RWPE1 (cell line): ENCODE results near the gene SHROOM3.

Source experiments
- CTCF ChIA-PET: fragments of 350-600 bp; sonication (Branson Sonifier 250); formaldehyde crosslinking; extraction: SDS; loops from one replicate; lab custom pipeline; 2021; lab: Yijun Ruan, JAX
- POLR2A ChIA-PET: fragments of 400-600 bp; formaldehyde crosslinking; extraction: SDS; loops from one replicate; lab custom pipeline; 2020; ENCODE audit warnings: antibody characterized with exemption; ENCODE audit not compliant: low non-redundant PET; lab: Yijun Ruan, JAX
- DNase-seq: peaks from one replicate; pipeline ENCODE4 v3.0.0; 2012; ENCODE audit warnings: low spot score
- H3K27ac ChIP-seq: fragments of 450-650 bp; 2 replicates; pipeline ENCODE4 v1.5.1; 2017
- CTCF ChIP-seq: fragments of 450-650 bp; conservative IDR thresholded peaks from 2 replicates; pipeline ENCODE4 v1.5.1; 2017; ENCODE audit warnings: low read depth, mild to moderate bottlenecking

SHROOM3 gene

DNA sequence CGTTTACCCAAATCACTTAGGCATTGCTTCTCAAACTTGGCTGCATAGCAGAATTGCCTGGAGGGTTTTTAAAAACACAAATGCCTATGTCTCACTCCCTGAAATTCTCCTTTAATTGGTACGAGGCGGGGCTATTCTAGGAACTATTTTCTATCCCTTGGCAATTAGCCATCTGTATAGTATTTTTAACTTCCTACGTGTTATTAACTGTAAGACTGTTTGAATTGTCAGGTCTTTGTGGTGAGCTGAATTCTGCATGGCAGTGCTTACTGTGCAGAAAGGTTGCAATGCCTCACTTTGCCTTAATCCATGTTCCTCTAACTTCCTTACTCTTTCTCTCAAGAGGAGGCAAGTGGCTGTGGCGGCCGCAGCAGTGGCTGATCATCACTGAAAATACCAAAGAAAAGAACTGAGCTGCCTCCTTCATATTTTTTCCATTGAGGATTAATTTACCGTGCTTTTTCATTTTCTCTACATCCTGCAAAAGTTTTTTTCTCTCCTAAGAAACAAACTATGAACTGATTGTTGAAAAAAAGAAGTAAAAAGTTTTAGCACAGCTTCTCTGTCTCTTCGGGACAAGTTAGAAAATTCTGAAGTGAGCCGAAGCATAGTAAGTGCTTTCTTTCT lies at the start of gene SHROOM3:
TSS of gene SHROOM3 (plus strand) at position 329 of the 627 bp plus-strand sequence. CDS start 824 bp downstream, outside the sequence.
- no peak for TF ChIP-seq CTCF
- no peak within 1 kb of the TSS for H3K27ac ChIP-seq

DNA sequence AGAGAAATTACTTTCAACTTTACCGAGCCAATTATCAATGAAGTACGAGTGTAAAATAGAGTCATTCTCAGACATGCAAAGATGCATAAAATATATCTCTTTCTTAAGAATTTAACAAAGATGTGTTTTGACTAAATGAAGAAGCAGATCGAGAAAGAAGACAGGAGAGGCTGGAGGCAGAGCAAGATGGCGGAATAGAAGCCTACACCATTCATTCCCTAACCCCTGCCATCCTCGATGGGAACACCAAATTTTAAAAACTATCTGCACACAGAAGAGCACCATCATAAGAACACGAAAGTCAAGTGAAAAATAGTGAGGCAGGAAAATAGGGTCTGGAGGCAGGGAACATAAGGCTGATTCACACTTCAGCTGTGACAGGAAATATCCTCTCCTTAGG lies 49.1 kb upstream of the SHROOM3 start:
- CTCF ChIA-PET: no interaction called here
- POLR2A ChIA-PET: no interaction called here

More for the DNA sequence above, at the start of gene SHROOM3:
- CTCF ChIA-PET: no interaction called here
- POLR2A ChIA-PET: no interaction called here
- peak; percentile 36 for DNase-seq

DNA sequence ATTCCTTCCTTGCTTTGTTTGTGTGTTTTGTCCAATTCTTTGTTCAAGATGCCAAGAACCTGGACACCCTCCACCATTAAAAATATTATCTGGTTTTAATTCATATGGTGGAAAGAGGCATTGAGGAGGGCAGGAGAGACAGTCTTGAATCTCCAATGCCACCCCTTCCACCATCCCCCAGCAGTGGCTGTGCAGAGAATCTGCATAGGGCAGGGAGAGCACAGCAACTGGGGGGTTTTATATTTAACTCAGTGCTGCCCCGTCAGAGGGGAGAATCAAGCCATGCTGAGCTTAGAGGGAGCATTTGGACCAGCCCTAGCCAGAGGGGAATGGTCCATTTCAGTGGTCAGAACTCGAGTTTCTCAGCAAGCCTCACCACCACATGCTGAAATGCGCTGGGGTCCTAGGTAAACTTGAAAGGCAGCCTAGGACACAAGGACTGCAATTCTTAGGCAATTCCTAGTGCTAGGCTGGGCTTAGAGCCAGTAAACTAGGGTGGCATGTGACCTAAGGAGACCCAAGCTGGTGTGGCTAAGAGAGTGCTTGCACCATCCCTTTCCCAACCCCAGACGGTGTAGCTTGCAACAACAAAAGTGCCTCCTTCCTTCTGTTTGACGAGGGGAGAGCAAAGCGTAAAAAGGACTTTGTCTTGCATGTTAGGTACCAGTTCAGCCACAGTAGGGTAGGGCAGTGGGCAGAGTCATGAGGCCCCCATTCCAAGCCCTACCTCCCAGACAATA lies 48.3 kb upstream of the SHROOM3 start:
- CTCF ChIA-PET: interaction anchor here (0.6 kb wide), 1 partner anchor 64 kb away, joined by 3 read pairs; no protein-coding TSS in a partner anchor
- no peak overlapping the region for H3K27ac ChIP-seq
- DNase-seq: no peak
- POLR2A ChIA-PET: interaction anchor here (0.8 kb wide), 1 partner anchor 80 kb away, joined by 10 read pairs; no protein-coding TSS in a partner anchor
- no peak for TF ChIP-seq CTCF

More for the DNA sequence above, 49.1 kb upstream of the SHROOM3 start:
- H3K27ac ChIP-seq: no peak overlapping the region
- no peak for TF ChIP-seq CTCF
- DNase-seq: no peak

DNA sequence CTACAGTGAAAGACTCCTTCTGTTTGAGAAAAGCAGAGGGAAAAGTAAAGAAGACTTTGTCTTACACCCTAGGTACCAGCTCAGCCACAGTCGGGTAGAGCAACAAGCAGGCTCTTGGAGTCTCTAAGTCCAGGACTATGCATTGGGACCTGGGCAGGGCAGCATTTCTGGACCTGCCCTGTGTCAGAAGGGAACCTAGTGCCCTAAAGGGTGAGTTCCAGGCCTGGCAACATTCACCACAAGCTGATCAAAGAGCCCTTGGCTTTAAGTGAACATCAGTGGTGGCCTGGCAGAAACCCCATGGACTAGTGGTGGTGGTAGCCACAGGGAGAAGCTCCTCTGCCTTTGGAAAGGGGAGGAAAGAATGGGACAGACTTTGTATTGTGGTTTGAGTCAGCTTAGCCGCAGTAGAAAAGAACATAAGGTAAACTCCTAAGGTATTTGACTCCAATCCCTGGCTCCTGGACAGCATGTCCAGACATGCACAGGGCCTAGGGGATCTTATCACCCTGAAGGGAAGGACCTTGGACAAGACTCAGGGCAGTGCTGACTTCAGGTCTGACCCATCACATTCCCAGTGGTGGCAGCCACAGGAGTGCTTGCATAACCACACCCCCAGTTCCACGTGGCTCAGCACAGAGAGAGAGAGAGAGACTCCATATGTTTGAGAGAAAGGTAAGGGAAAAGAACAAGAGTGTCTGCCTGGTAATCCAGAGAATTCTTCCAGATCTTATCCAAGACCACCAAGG lies 46.7 kb upstream of the SHROOM3 start:
- peak; percentile 78 for DNase-seq
- peak overlapping the region; percentile 39 for H3K27ac ChIP-seq
- ChIA-PET POLR2A (interaction anchor here (0.8 kb wide), 1 partner anchor 664 kb away, joined by 3 read pairs; the partner anchor contains the start of gene USO1), CTCF (interaction anchor here (0.7 to 1.3 kb wide), 2 partner anchors 13 to 58 kb away, joined by 3 to 6 read pairs; no protein-coding TSS in a partner anchor)
- TF ChIP-seq CTCF: no peak

DNA sequence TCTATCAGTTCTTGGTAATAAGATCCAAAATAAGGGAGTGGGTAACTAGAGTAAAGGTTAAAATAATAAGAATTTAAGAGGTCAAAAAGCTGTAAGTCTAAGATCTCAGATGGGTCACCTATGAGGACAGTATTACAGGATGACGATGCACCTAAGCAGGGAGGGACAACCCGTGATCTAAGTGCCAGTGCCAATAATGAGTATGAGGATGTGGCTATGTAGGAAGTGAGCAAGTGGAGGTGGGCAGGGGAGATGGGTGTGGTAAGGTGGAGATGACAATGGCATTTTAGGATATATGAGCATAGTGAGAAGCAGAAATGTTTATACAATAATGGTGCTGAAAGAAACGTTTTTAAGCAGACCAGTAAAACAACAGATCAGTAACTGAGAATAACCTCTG lies 33.4 kb upstream of the SHROOM3 start:
- TF ChIP-seq CTCF: no peak
- H3K27ac ChIP-seq: no peak overlapping the region
- ChIA-PET POLR2A (no interaction called here), CTCF (interaction anchor here (0.6 kb wide), 1 partner anchor 101 kb away, joined by 3 read pairs; no protein-coding TSS in a partner anchor)
- DNase-seq: no peak

GRCh38 chr4:76406081-76406480 lies 28.9 kb upstream of the SHROOM3 start:
- no peak for TF ChIP-seq CTCF
- DNase-seq: no peak
- H3K27ac ChIP-seq: no peak overlapping the region
- POLR2A ChIA-PET: no interaction called here
- CTCF ChIA-PET: no interaction called here
